Measurements from ENCODE around the gene INPP4B.

The INPP4B gene

DNA sequence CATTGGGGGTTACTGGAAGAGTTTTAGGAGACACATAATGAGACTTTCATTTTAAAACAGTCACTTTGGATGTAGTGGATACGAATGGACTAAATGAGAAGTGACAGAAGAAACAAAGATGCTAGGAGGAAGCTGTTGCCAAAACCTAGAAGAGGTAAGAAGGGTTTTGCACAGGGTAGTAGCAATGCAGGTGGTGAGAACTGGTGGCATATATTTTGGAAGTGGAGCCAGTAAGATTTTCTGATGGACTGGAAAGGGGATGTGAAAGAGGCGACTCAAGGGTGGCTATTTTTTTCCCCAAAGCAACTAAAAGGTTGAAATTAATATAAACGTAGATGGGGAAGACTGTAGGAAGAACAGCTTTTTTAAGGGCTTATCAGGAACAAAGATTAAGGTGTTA, 747.7 kb downstream of the INPP4B start:
- H3K4me3 ChIP-seq (ENCODE audit: low read depth, low read length) = no peak overlapping the region
- TF ChIP-seq, protein P1, sequence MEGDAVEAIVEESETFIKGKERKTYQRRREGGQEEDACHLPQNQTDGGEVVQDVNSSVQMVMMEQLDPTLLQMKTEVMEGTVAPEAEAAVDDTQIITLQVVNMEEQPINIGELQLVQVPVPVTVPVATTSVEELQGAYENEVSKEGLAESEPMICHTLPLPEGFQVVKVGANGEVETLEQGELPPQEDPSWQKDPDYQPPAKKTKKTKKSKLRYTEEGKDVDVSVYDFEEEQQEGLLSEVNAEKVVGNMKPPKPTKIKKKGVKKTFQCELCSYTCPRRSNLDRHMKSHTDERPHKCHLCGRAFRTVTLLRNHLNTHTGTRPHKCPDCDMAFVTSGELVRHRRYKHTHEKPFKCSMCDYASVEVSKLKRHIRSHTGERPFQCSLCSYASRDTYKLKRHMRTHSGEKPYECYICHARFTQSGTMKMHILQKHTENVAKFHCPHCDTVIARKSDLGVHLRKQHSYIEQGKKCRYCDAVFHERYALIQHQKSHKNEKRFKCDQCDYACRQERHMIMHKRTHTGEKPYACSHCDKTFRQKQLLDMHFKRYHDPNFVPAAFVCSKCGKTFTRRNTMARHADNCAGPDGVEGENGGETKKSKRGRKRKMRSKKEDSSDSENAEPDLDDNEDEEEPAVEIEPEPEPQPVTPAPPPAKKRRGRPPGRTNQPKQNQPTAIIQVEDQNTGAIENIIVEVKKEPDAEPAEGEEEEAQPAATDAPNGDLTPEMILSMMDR (IDR thresholded peaks at IDR 0.05; ENCODE audit: low read depth, low read length) = no peak
- DNase-seq (ENCODE audit: low read depth) = no peak

DNA sequence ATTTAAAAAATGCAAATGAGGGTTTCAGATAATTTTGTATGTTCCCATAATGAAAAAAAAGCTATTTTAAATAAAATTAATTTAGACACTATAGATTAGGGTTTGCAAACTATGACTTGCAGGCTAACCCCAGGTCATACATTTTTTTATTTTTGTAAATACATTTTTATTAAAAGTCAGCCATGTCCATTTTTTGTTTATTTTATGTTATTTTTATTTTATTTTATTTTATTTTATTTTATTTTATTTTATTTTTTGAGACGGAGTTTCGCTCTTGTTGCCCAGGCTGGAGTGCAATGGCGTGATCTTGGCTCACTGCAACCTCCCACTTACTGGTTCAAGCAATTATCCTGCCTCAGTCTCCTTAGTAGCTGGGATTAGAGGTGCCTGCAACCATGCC, 749.1 kb downstream of the INPP4B start:
- no peak for DNase-seq (ENCODE audit: low read depth)
- H3K4me3 ChIP-seq (ENCODE audit: low read depth, low read length) = no peak overlapping the region
- TF ChIP-seq, protein P1 (IDR thresholded peaks at IDR 0.05; ENCODE audit: low read depth, low read length) = no peak
- TF ChIP-seq MYC (IDR thresholded peaks at IDR 0.05; ENCODE audit: low read depth, low read length) = no peak
- TF ChIP-seq, protein P2, sequence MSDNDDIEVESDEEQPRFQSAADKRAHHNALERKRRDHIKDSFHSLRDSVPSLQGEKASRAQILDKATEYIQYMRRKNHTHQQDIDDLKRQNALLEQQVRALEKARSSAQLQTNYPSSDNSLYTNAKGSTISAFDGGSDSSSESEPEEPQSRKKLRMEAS (IDR thresholded peaks at IDR 0.05; ENCODE audit: low read depth, low read length) = no peak
- no peak for TF ChIP-seq POLR2A (IDR thresholded peaks at IDR 0.05; ENCODE audit: extremely low read depth, insufficient read length)

DNA sequence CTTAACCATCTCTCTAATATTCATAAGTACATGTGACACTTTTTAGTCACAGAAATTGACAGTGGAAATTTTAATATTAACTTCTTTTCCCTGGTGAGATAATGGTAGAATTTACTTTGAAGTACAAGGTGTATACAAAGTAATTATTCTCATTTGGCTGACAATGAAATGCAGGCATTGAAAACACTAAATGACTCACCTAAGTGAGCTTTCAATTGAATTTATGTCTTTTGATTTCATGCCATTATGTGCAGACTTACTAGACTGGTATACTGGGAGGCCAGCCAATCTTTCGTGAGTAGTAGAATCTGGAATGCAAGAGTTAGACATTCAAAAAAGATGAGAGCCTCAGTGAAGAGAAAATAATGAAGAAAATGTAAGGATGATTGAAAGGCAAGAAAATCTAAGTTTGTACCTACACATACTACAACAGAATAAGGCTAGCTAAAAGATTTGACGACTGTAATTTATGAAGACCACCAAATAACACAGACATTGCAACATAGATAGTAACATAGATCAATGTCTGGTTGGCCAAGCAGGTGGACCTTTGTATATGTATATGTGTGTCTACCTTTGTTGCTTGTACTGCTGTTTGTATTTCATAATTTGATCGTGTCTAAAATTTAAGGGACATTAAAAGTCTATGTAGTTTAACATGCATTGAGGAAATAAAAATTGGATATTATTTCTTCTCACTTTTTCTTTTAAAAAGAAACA, 750.1 kb downstream of the INPP4B start:
- no peak for DNase-seq (ENCODE audit: low read depth)
- TF ChIP-seq, protein P1 (IDR thresholded peaks at IDR 0.05; ENCODE audit: low read depth, low read length) = no peak
- TF ChIP-seq MYC (IDR thresholded peaks at IDR 0.05; ENCODE audit: low read depth, low read length) (no peak), POLR2A (IDR thresholded peaks at IDR 0.05; ENCODE audit: extremely low read depth, insufficient read length) (no peak)
- TF ChIP-seq, protein P2 (IDR thresholded peaks at IDR 0.05; ENCODE audit: low read depth, low read length) = no peak
- H3K4me3 ChIP-seq (ENCODE audit: low read depth, low read length) = no peak overlapping the region

DNA sequence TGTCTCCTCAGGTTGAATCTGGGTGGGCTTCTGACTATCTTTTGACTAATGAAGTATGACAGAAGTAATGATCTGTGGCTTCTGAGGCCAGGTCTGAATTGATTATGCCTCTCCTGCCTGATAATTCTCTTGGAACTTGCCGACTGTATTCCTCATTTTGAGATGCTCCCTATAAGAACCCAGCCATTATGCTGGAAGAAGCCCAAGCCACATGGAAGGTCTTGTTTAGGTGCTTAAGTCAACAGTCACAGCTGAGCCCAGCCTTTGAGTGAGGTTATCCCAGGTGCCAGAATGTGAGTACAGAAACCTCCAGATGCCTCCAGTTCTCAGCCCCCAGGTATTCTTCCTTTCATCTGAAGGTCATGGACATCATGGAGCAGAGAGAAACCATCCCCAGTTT, 753.2 kb downstream of the INPP4B start:
- TF ChIP-seq, protein P2 (IDR thresholded peaks at IDR 0.05; ENCODE audit: low read depth, low read length) = no peak
- TF ChIP-seq POLR2A (IDR thresholded peaks at IDR 0.05; ENCODE audit: extremely low read depth, insufficient read length) = no peak
- no peak for TF ChIP-seq MYC (IDR thresholded peaks at IDR 0.05; ENCODE audit: low read depth, low read length)
- TF ChIP-seq, protein P1 (IDR thresholded peaks at IDR 0.05; ENCODE audit: low read depth, low read length) = no peak
- H3K4me3 ChIP-seq (ENCODE audit: low read depth, low read length) = no peak overlapping the region
- DNase-seq (ENCODE audit: low read depth) = no peak

DNA sequence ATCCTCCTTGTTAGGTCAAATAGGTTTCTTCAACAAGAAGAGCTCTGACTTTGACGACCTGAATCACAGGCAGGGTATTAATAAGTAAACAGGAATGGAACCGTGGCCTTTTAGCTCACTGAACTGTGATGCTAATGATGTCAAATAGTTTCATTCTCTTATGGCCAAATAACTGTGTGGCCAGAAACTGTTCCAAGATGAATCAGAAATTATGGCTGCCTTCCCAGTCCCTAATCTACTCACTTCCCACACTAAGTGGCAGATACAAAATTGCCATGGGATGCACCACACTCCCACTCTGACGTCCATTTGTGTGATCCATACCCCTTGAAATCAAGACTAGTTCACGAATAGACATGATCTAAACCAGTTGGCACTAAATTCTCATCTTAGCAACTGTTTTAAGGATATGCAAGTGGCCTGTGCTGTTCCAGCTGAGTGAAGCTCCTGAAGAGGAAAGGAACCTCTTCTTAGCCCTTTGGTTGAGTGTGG, 754.4 kb downstream of the INPP4B start:
- no peak for DNase-seq (ENCODE audit: low read depth)
- no peak for TF ChIP-seq POLR2A (IDR thresholded peaks at IDR 0.05; ENCODE audit: extremely low read depth, insufficient read length)
- TF ChIP-seq, protein P1 (IDR thresholded peaks at IDR 0.05; ENCODE audit: low read depth, low read length) = no peak
- TF ChIP-seq, protein P2 (IDR thresholded peaks at IDR 0.05; ENCODE audit: low read depth, low read length) = no peak
- H3K4me3 ChIP-seq (ENCODE audit: low read depth, low read length) = no peak overlapping the region

Data from NB4 (cell line).